AG09319 (cell line): Measurements from ENCODE around the gene AGFG2.
"Not testable (repeated sequence)": the region's sequence is repeated elsewhere in the genome, so short reads cannot be mapped to it uniquely, and the experiment has no call there.

Experiments
- DNase-seq: peaks from one replicate; pipeline ENCODE4 v3.0.0-alpha.2; 2010; ENCODE audit warnings: low read depth; ENCODE audit errors: extremely low read depth
- CTCF ChIP-seq: IDR thresholded peaks from 2 replicates; pipeline ENCODE4 v1.5.1; 2011; ENCODE audit warnings: low read depth, mild to moderate bottlenecking, inconsistent platforms, low read length, moderate library complexity

AGFG2 gene

GRCh38 chr7:100532165-100533022 lies 6.6 kb upstream of the AGFG2 start:
- DNase-seq: no peak
- no peak for TF ChIP-seq CTCF

DNA sequence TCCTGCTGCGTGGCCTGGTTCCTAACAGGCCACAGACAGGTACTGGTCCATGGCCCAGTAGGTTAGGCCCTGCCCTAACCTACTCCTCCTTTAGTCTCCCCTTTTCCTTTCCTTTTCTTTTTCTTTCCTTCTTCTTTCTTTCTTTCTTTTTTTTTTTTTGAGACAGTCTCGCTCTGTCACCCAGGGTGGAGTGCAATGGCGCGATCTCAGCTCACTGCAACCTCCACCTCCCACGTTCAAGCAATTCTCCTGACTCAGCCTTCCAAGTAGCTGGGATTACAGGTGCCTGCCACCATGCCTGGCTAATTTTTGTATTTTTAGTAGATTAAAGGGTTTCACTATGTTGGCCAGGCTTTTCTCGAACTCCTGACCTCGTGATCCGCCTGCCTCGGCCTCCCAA lies 3.0 kb upstream of the AGFG2 start:
- DNase-seq: not testable (repeated sequence)

GRCh38 chr7:100536695-100537094 lies 2.3 kb upstream of the AGFG2 start:
- not testable (repeated sequence) for DNase-seq

DNA sequence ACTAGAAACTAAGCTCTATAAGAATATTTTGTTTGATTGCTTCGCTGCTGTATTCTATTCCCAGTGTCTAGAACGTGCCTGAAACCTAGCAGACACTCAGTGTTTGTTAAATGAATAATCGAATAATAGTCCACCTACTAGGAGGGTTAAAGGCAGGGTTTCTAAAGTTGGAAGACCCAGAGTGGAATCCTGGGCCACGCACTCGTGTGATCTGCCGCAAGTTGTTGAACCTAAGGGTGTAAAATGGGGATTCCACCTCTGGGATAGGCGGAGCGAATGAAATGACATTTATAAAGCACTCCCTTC lies 702 bp upstream of the AGFG2 start:
- DNase-seq: no peak

GRCh38 chr7:100539436-100540006 lies 518 bp downstream of the AGFG2 start:
- TF ChIP-seq CTCF: no peak
- no peak for DNase-seq

More for the DNA sequence above, 702 bp upstream of the AGFG2 start:
- TF ChIP-seq CTCF: no peak

DNA sequence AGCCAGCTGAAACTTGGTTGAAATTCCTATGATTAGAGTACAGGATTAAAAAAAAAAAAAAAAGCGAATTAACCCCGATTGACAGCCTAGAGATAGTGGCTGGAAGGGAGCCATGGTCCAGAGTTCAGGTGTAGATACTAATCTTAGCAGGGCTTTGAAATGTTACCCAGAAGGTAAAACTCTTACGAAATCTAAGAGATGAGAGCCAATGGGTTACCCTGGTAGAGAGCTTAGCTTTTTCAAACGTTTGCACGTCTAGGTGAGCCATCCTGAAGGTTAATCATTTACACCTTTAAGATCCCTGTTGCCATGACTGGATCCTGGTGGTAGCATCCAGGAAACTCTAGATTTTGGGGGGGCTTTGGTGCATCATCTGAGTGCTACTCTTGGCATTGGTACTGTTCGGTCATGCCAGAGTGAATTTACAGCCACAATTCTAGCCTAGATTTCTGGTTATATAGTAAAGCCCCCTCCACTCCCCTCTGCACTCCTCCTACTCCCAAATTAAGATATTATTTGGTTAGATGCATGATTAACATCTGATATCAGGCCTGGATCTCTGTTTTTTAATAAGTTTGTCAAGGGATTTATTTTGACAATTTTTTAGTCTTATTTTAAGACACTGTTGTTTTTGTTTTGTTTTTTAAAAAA lies 1.2 kb downstream of the AGFG2 start:
- DNase-seq: no peak
- TF ChIP-seq CTCF: no peak

- not testable (repeated sequence) for DNase-seq
These were observed 2.3 kb downstream of the AGFG2 start for GRCh38 chr7:100541309-100541708.

DNA sequence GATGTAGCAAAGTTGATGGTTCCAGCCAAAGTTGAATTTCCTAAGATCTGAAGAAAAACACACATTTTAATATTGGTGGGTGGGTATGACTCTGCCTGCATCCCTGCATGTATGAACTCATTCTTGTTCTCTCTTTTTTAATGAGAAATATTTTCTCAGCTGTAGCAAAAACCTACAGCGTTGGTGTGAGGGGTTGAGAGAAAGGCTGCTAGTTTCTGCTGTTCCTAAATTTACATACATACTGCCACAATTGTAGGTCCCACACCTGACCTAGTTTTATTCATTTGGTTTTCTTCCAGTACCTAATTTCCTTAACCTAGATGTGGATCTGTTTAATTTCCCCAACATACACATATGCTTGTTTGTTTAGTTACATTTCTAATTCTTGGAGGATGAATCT lies 4.6 kb downstream of the AGFG2 start:
- no peak for TF ChIP-seq CTCF
- DNase-seq: no peak

- TF ChIP-seq CTCF: no peak
- DNase-seq: no peak
These were observed 5.4 kb downstream of the AGFG2 start for GRCh38 chr7:100544386-100544785.
